IPS DF 6.9 (cell line): ENCODE data around the gene DTYMK.
A peak's percentile ranks its signal among the peaks of the same experiment; 100 is the strongest.
"Not testable (repeated sequence)": the region's sequence is repeated elsewhere in the genome, so short reads cannot be mapped to it uniquely, and the experiment has no call there.

Experiments used
- DNase-seq: peaks from one replicate; pipeline ENCODE4 v3.0.0-alpha.2; 2013; ENCODE audit warnings: low read depth, low spot score
- H3K27ac ChIP-seq: one replicate; pipeline ENCODE4 v1.5.1; 2013; ENCODE audit warnings: low read length, control low read depth
- H3K27me3 ChIP-seq: 2 replicates; pipeline ENCODE4 v1.6.1; 2013; ENCODE audit warnings: mild to moderate bottlenecking, low read length; ENCODE audit not compliant: control insufficient read depth, insufficient read depth
- H3K36me3 ChIP-seq: 2 replicates; pipeline ENCODE4 v1.6.1; 2013; ENCODE audit warnings: low read length; ENCODE audit not compliant: control insufficient read depth, insufficient read depth
- H3K4me1 ChIP-seq: 2 replicates; pipeline ENCODE4 v1.6.1; 2013; ENCODE audit warnings: low read length; ENCODE audit not compliant: control insufficient read depth, insufficient read depth
- H3K4me3 ChIP-seq: 2 replicates; pipeline ENCODE4 v1.5.1; 2013; ENCODE audit warnings: mild to moderate bottlenecking, low read length
- H3K9me3 ChIP-seq: 2 replicates; pipeline ENCODE4 v1.6.1; 2013; ENCODE audit warnings: low read length, inconsistent platforms; ENCODE audit not compliant: control insufficient read depth, insufficient read depth
- WGBS: extraction: QIAGEN DNeasy Blood & Tissue Kit; methylation state at CpG from one replicate; pipeline ENCODE4 v1.1.7; 2013; ENCODE audit warnings: mixed read lengths, missing lambda C conversion rate; ENCODE audit not compliant: insufficient read length, insufficient coverage; 5-methylcytosine and 5-hydroxymethylcytosine counted together

The DTYMK gene, protein sequence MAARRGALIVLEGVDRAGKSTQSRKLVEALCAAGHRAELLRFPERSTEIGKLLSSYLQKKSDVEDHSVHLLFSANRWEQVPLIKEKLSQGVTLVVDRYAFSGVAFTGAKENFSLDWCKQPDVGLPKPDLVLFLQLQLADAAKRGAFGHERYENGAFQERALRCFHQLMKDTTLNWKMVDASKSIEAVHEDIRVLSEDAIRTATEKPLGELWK

DNA sequence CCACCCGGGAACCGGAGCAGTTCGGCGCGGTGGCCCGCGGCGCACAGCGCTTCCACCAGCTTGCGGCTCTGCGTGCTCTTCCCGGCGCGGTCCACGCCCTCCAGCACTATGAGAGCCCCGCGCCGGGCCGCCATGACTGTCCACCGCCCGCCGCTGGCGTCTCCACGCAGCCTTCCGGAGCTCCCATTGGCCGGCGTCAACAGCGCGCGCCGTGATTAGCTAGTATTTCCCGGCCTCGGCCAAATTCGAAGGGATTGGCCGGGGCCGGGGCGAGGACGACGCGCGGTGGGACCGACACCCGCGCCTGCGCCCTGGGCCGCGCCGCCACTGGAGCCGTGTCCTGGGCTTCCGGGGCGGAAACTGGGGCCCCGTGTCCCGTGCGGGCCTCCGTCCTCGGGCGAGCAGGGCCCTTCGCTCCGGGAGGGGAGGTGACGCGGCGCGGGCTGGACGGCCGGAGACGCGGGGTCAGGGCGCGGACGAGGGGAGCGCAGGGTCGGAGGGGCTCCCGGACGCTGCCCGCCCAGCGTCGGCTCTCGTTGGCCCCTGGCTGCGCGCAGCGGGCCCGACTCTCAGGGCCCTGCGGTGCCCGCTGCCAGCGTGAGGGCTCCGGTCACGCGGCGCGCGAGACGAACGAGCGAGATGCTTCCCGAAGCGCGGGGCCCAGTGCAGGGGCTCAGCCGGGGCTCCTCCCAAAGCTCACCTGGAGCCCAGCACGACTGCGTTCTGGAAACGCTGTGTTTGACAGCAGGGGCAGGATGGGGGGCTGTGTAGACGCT, at the start of gene DTYMK:
Gene DTYMK (minus strand): TSS at position 166 of the 776 bp plus-strand sequence. CDS start 32 bp downstream, at position 134.
- WGBS: no CpG with 5 or more reads among the region's 102 CpGs
- no peaks in the 10 kb centered on the region for H3K27me3 ChIP-seq

DNA sequence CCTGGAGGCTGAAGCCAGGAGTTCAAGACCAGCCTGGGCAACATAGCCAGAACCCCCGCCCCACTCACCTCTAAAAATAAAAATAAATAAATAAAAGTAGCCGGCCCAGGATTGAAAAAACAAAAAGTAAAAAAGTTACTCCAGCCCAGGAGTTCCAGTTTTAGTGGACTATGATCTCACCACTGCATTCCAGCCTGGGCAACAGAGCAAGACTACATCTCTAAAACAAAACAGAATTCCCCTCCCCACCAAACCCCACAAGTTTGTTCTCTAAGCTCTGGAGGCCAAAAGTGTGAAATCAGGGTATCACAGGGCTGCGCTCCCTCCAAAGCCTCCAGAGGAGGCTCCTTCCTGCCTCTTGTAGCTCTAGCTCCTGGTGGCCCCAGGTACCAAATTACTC, 49.5 kb upstream of the DTYMK start:
- DNase-seq: no peak
- Histone ChIP-seq H3K27me3 (no peaks in the 10 kb centered on the region), H3K4me1 (0 out of 2 replicates have a peak, but pooled peaks cover 2% of the 10 kb centered on the region), H3K36me3 (no peaks in the 10 kb centered on the region), H3K4me3 (no peak overlapping the region), H3K9me3 (no peaks in the 10 kb centered on the region), H3K27ac (no peak overlapping the region)
- WGBS: no CpG with 5 or more reads among the region's 3 CpGs

More for the DNA sequence above, at the start of gene DTYMK:
- peak; percentile 48 for DNase-seq
- H3K27ac ChIP-seq: no peak within 1 kb of the TSS
- H3K9me3 ChIP-seq: no peaks in the 10 kb centered on the region
- H3K4me3 ChIP-seq: peak within 1 kb of the TSS; percentile 85
- no peaks in the 10 kb centered on the region; the same call in 1 of the 2 replicates for H3K4me1 ChIP-seq
- H3K36me3 ChIP-seq: peaks cover 5% of the 10 kb centered on the region

DNA sequence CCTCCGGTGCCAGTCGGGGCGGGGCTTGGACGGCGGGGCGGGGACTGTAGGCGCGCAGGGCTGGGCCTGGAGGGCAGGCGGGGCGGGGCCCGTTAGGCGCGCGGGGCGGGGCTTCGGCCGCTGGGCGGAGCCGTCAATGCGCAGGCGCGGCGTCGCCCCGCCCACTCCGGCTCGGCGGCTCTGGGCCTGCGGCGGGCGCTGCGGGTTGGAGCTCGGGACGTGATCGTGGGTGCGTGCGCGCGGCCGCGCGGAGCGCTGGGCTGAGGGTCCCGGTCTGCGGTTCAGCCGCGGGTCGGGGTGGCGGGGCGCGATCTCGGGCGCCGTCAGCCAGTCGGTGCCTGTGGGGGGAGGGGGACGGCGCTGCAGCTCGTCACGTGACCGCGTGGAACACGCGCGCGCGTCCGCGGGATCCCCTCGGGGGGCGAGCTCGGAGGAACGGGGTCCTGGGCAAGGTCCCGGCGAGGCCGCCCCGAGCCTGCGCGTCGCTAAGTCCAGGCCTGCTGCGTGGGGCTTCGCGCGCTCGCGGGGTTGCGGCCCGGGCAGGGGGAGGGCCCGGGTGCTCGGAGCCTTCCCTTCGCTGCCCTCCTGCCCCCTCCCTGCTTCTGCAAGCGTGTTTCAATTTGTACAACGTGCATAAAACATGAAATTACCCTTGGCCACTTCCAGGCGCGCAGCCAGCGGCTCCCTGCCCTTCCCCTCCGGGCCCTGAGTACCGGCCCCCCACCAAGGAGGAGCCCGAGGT, 48.0 kb upstream of the DTYMK start, which contains the start of gene D2HGDH:
Gene D2HGDH (plus strand): TSS at position 164 of the 742 bp plus-strand sequence. CDS start 595 bp downstream, outside the sequence.
- H3K27ac ChIP-seq: no peak within 1 kb of the TSS
- H3K4me3 ChIP-seq: peak within 1 kb of the TSS; percentile 84
- no peaks in the 10 kb centered on the region for H3K27me3 ChIP-seq
- 0 out of 2 replicates have a peak, but pooled peaks cover 2% of the 10 kb centered on the region for H3K4me1 ChIP-seq
- H3K36me3 ChIP-seq: no peaks in the 10 kb centered on the region
- no peaks in the 10 kb centered on the region for H3K9me3 ChIP-seq
- DNase-seq: peak; percentile 25
- WGBS: no CpG with 5 or more reads among the region's 98 CpGs

DNA sequence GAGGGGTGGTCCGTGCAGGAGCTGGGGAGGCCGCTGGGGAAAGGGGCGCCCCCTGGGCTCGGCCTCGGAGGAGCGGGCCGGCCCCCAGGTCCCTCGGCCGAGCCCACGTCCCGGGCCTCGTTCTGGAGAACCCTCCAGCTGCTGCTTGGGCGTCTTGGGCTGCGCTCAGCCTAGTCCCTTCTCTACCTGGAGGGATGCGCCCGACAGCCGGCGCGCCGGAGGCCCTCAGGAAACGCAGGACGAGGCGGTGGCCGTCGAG, 47.5 kb upstream of the DTYMK start:
- H3K4me1 ChIP-seq: 0 out of 2 replicates have a peak, but pooled peaks cover 2% of the 10 kb centered on the region
- H3K4me3 ChIP-seq: peak overlapping the region; percentile 7; the same call in 1 of the 2 replicates
- H3K27me3 ChIP-seq: no peaks in the 10 kb centered on the region
- H3K9me3 ChIP-seq: no peaks in the 10 kb centered on the region
- no peak for DNase-seq
- no peak overlapping the region for H3K27ac ChIP-seq
- no CpG with 5 or more reads among the region's 25 CpGs for WGBS
- no peaks in the 10 kb centered on the region for H3K36me3 ChIP-seq

DNA sequence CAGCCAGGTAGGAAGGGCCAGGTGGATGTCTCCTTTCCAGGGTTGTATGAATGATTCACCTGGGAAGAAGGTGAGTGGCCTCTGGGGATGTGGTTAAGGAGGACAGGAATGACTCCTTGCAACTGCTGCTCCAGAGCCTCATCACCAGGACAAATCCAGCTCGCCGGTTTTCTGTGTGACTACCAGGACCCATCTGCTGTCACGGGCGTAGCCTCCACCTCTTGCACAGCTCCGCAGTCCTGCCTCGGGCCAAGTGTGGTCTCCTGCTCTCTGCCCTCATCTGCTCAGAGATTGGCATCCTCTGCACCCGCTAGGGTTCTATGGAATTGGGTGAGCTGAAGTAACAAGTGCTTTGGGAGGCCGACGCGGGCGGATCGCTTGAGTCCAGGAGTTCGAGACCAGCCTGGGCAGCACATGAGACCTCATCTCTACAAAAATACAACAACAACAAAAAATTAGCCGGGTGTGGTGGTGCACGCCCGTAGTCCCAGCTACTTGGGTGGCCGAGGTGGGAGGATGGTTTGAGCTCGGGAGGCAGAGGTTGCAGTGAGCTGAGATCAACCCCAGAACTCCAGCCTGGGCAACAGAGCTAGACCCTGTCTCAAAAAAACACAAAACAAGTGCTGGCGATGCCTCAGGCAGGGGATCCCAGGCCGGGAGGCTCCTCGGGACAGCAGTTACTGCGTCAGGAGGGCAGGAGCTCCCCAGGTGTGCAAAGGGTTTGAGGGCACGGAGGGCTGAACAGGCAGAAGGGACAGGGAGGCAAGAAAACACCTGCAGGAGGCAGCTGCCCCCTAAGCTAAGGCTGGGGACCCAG, 47.0 kb upstream of the DTYMK start:
- Histone ChIP-seq H3K4me3 (peak overlapping the region; percentile 7; the same call in 1 of the 2 replicates), H3K9me3 (no peaks in the 10 kb centered on the region), H3K27me3 (no peaks in the 10 kb centered on the region), H3K4me1 (0 out of 2 replicates have a peak, but pooled peaks cover 2% of the 10 kb centered on the region), H3K36me3 (no peaks in the 10 kb centered on the region), H3K27ac (no peak overlapping the region)
- WGBS: no CpG with 5 or more reads among the region's 23 CpGs
- DNase-seq: no peak

DNA sequence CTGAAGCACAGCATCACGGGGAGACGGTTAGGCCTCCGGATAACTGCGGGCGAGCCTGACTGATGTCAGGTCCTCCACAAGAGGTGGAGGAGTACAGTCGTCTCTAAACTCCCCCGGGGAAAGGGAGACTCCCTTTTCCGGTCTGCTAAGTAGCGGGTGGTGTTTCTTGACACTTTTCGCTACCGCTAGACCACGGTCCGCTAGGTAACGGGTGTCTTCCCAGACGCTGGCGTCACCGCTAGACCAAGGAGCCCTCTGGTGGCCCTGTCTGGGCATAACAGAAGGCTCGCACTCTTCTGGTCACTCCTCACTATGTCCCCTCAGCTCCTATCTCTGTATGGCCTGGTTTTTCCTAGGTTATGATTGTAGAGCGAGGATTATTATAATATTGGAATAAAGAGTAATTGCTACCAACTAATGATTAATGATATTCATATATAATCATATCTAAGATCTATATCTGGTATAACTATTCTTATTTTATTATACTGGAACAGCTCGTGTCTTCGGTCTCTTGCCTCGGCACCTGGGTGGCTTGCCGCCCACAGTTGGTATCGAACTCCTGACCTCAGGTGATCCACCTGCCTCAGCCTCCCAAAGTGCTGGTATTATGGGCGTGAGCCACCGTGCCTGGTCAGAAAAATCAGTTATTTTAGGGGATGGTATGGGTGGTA, 46.0 kb upstream of the DTYMK start:
- H3K27me3 ChIP-seq, H3K4me3 ChIP-seq, H3K36me3 ChIP-seq, H3K9me3 ChIP-seq, H3K4me1 ChIP-seq, H3K27ac ChIP-seq, DNase-seq: not testable (repeated sequence)
- WGBS: no CpG with 5 or more reads among the region's 26 CpGs

DNA sequence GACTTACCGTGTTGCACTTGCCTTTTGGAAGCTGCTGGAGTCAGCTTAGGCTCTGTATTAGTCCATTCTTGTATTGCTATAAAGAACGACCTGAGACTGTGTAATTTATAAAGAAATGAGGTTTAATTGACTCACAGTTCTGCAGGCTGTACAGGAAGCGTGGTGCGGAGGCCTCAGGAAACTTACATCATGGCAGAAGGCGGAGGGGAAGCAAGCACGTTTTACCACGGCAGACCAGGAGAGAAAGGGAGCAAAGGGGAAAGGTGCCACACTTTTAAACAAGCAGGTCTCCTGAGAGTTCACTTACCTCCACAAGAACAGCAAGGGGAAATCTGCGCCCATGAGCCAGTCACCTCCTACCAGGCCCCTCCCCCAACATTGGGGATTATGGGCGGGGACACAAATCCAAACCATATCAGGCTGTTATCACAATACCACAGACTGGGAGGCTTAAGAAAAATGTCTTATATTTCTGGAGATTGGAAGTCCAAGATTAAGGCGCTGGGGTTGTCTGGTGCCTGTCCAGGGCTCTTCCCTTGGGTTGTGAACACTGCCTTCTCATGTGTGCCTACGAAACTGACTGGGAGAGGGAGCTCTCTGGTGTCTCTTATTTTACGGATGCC, 44.2 kb upstream of the DTYMK start:
- Histone ChIP-seq H3K36me3 (no peaks in the 10 kb centered on the region), H3K27ac (no peak overlapping the region), H3K4me1 (0 out of 2 replicates have a peak, but pooled peaks cover 2% of the 10 kb centered on the region), H3K9me3 (no peaks in the 10 kb centered on the region), H3K4me3 (no peak overlapping the region), H3K27me3 (no peaks in the 10 kb centered on the region)
- no peak for DNase-seq
- no CpG with 5 or more reads among the region's 12 CpGs for WGBS

DNA sequence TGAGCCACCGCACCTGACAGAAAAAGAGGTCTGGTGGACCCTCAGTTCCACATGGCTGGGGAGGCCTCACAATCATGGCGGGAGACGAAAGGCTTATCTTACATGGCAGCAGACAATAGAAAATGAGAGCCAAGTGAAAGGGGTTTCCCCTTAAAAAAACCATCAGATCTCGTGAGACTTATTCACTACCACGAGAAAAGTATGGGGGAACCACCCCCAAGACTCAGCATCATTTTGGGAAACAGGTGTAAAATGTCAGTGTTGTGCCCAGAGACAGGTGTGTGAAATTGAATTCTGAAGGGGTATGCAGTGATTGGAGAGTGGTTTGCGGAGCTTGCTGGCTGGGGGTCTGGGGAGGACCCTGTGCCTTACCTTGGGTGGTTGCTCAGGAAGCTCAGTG, 43.3 kb upstream of the DTYMK start:
- no peaks in the 10 kb centered on the region for H3K9me3 ChIP-seq
- no peak for DNase-seq
- no peaks in the 10 kb centered on the region for H3K27me3 ChIP-seq
- WGBS: no CpG with 5 or more reads among the region's 6 CpGs
- H3K36me3 ChIP-seq: no peaks in the 10 kb centered on the region
- H3K4me1 ChIP-seq: peaks cover 2% of the 10 kb centered on the region; the same call in 1 of the 2 replicates
- H3K4me3 ChIP-seq: no peak overlapping the region
- no peak overlapping the region for H3K27ac ChIP-seq

DNA sequence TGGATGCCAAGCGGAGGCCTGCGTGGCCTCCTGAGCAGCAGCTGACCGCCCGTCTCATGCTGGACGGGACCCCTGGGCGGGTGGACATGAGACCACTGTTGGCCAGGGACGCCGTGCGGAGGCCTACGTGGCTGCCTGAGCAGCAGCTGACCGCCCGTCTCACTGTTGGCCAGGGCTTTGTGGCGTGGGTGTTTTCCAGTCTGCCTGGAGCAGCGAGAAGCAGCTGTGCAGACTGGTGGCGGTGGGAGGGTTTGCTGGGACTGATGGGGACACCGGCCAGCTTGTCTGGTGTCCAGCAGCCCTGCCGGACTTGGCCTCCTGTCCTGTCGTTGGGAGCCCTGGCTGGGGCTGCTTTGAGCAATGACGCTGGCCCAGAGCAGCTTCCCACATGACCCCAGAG, 42.0 kb upstream of the DTYMK start:
- Histone ChIP-seq H3K27ac (no peak overlapping the region), H3K4me1 (no peaks in the 10 kb centered on the region; the same call in 1 of the 2 replicates), H3K36me3 (no peaks in the 10 kb centered on the region), H3K4me3 (no peak overlapping the region), H3K9me3 (no peaks in the 10 kb centered on the region), H3K27me3 (no peaks in the 10 kb centered on the region)
- WGBS: no CpG with 5 or more reads among the region's 19 CpGs
- DNase-seq: no peak
